IMR-90 (cell line): ENCODE results near the gene CEMIP2. TPM values are rescaled to one million over a fixed set of nuclear protein-coding genes. Genes with fewer than 3 reads are reported as not detected.

Experiments
- ATAC-seq: fragments of 200-7000 bp; cut with Tn5 transposase; 2 replicates; pipeline ENCODE4 v1.9.1; 2020; ENCODE audit warnings: low read depth, mild to moderate bottlenecking, moderate library complexity
- BruUV-seq: library from RNA; stranded (reverse); fragments of 400-500 nt; replicated peaks from 2 replicates; lab custom pipeline; 2021; lab: Mats Ljungman, UMichigan
- CTCF ChIA-PET: fragments of 300-600 bp; formaldehyde crosslinking; extraction: SDS; loops from one replicate; lab custom pipeline; 2021; ENCODE audit warnings: antibody characterized with exemption; lab: Yijun Ruan, JAX
- POLR2A ChIA-PET: fragments of 300-600 bp; sonication (Branson Sonifier 250); formaldehyde crosslinking; loops from one replicate; lab custom pipeline; 2022; ENCODE audit warnings: antibody characterized with exemption; ENCODE audit not compliant: unreplicated experiment; lab: Charles Lee
- DNase-seq: peaks from one replicate; pipeline ENCODE4 v3.0.0; 2013
- H2AFZ ChIP-seq: replicated peaks from 2 replicates; pipeline ENCODE3; 2013; ENCODE audit warnings: low read length, mild to moderate bottlenecking; ENCODE audit not compliant: poor library complexity
- H2AK5ac ChIP-seq: 2 replicates; pipeline ENCODE4 v1.6.1; 2013; ENCODE audit warnings: low read depth, low read length, inconsistent platforms
- H2AK9ac ChIP-seq: replicated peaks from 2 replicates; pipeline ENCODE3; 2013; ENCODE audit warnings: mild to moderate bottlenecking, low read depth, low read length, moderate library complexity; ENCODE audit not compliant: poor library complexity
- H2BK120ac ChIP-seq: 2 replicates; pipeline ENCODE4 v1.6.1; 2013; ENCODE audit warnings: low read depth, low read length, inconsistent platforms
- H2BK15ac ChIP-seq: 3 replicates; pipeline ENCODE4 v1.6.1; 2013; ENCODE audit warnings: low read depth, low read length, inconsistent platforms
- H2BK20ac ChIP-seq: 2 replicates; pipeline ENCODE4 v1.6.1; 2013; ENCODE audit warnings: low read depth, mild to moderate bottlenecking, inconsistent platforms, low read length, moderate library complexity
- H2BK5ac ChIP-seq: 2 replicates; pipeline ENCODE4 v1.6.1; 2013; ENCODE audit warnings: mild to moderate bottlenecking, low read depth, low read length, inconsistent platforms; ENCODE audit not compliant: poor library complexity, severe bottlenecking
- H3K14ac ChIP-seq: replicated peaks from 2 replicates; pipeline ENCODE4 v1.6.1; 2013; ENCODE audit warnings: low read depth, low read length, inconsistent platforms
- H3K18ac ChIP-seq: 2 replicates; pipeline ENCODE4 v1.6.1; 2013; ENCODE audit warnings: low read depth, low read length, control low read depth
- H3K23ac ChIP-seq: 2 replicates; pipeline ENCODE4 v1.6.1; 2013; ENCODE audit warnings: low read depth, low read length, inconsistent platforms
- H3K27ac ChIP-seq: 2 replicates; pipeline ENCODE4 v1.5.1; 2013; ENCODE audit warnings: mild to moderate bottlenecking, control low read depth, low read length; ENCODE audit not compliant: insufficient read depth
- H3K27me3 ChIP-seq: 2 replicates; pipeline ENCODE4 v1.6.1; 2013; ENCODE audit warnings: low read length; ENCODE audit not compliant: control insufficient read depth, insufficient read depth
- H3K36me3 ChIP-seq: 2 replicates; pipeline ENCODE4 v1.6.1; 2013; ENCODE audit warnings: low read length, mixed read lengths; ENCODE audit not compliant: control insufficient read depth, insufficient read depth
- H3K4ac ChIP-seq: 2 replicates; pipeline ENCODE4 v1.6.1; 2013; ENCODE audit warnings: low read depth, low read length, inconsistent platforms
- H3K4me1 ChIP-seq: 2 replicates; pipeline ENCODE4 v1.6.1; 2013; ENCODE audit warnings: low read length, mixed read lengths; ENCODE audit not compliant: control insufficient read depth, insufficient read depth
- H3K4me2 ChIP-seq: 2 replicates; pipeline ENCODE4 v1.6.1; 2013; ENCODE audit warnings: low read depth, mild to moderate bottlenecking, control low read depth, low read length, moderate library complexity
- H3K4me3 ChIP-seq: 2 replicates; pipeline ENCODE4 v1.5.1; 2013; ENCODE audit warnings: low read depth, mild to moderate bottlenecking, control low read depth, low read length, moderate library complexity; ENCODE audit not compliant: insufficient read depth
- H3K56ac ChIP-seq: 2 replicates; pipeline ENCODE4 v1.6.1; 2013; ENCODE audit warnings: low read length, inconsistent platforms; ENCODE audit not compliant: insufficient read depth; ENCODE audit errors: extremely low read depth
- H3K79me1 ChIP-seq, 2 experiments: 2 replicates each; pipeline ENCODE4 v1.6.1; 2013; ENCODE audit warnings: low read length in 2 of 2, inconsistent platforms in 1 of 2, low read depth in 1 of 2
- H3K9ac ChIP-seq: 2 replicates; pipeline ENCODE4 v1.6.1; 2013; ENCODE audit warnings: low read depth, low read length, control low read depth
- H3K9me1 ChIP-seq: 2 replicates; pipeline ENCODE4 v1.6.1; 2013; ENCODE audit warnings: low read length, inconsistent platforms; ENCODE audit not compliant: insufficient read depth
- H3K9me3 ChIP-seq: 2 replicates; pipeline ENCODE4 v1.6.1; 2013; ENCODE audit warnings: low read length; ENCODE audit not compliant: control insufficient read depth, insufficient read depth
- H4K20me1 ChIP-seq: 2 replicates; pipeline ENCODE4 v1.6.1; 2013; ENCODE audit warnings: low read length, inconsistent platforms; ENCODE audit not compliant: insufficient read depth
- H4K5ac ChIP-seq: 2 replicates; pipeline ENCODE4 v1.6.1; 2013; ENCODE audit warnings: mild to moderate bottlenecking, low read depth, low read length, control low read depth
- H4K8ac ChIP-seq, 2 experiments: 2 replicates each; pipeline ENCODE4 v1.6.1; 2013; ENCODE audit warnings: low read depth in 2 of 2, low read length in 2 of 2, control low read depth in 1 of 2, inconsistent platforms in 1 of 2
- H4K91ac ChIP-seq: 2 replicates; pipeline ENCODE4 v1.6.1; 2013; ENCODE audit warnings: low read depth, low read length, inconsistent platforms; ENCODE audit not compliant: insufficient read depth
- BHLHE40 ChIP-seq: fragments of 150-350 bp; IDR thresholded peaks from 2 replicates; pipeline ENCODE4 v1.6.1; 2016; ENCODE audit warnings: mild to moderate bottlenecking, low read depth, low read length
- CHD1 ChIP-seq: IDR thresholded peaks from 2 replicates; pipeline ENCODE4 v1.6.1; 2012; ENCODE audit warnings: low read depth, low read length, improper control_type of control experiment
- FOS ChIP-seq: fragments of 150-350 bp; IDR thresholded peaks from 2 replicates; pipeline ENCODE4 v1.6.1; 2016; ENCODE audit warnings: low read depth, low read length
- NFE2L2 ChIP-seq: fragments of 150-350 bp; IDR thresholded peaks from 2 replicates; pipeline ENCODE4 v1.6.1; 2016; ENCODE audit warnings: low read depth, mild to moderate bottlenecking, low read length
- RCOR1 ChIP-seq: IDR thresholded peaks from 2 replicates; pipeline ENCODE4 v1.6.1; 2012; ENCODE audit warnings: mild to moderate bottlenecking, low read length, improper control_type of control experiment; ENCODE audit not compliant: insufficient replicate concordance
- WGBS, 2 experiments: methylation state at CpG; one replicate each; pipeline versions ENCODE4 v1.1.5 to v1.1.7; 2013; ENCODE audit warnings: missing lambda C conversion rate in 2 of 2; ENCODE audit not compliant: insufficient read length in 1 of 2; ENCODE audit errors: extremely low coverage in 2 of 2; 5-methylcytosine and 5-hydroxymethylcytosine counted together
- dilution Hi-C: fragments of 300-500 bp; cut with HindIII; formaldehyde crosslinking; loops from one replicate; pipeline ENCODE4 v1.14.3; 2018; ENCODE audit warnings: low sequenced_read_pairs; ENCODE audit not compliant: unreplicated experiment
- in situ Hi-C: fragments of 300-500 bp; cut with MboI; formaldehyde crosslinking; loops from 3 replicates; pipeline ENCODE4 v1.14.3; 2019; ENCODE audit warnings: low sequenced_read_pairs, inconsistent platforms, mixed read lengths
- intact Hi-C: fragments of 100-400 bp; cut with micrococcal nuclease; formaldehyde crosslinking; loops from 2 replicates; pipeline ENCODE4 v1.10.0; 2022
- polyA plus RNA-seq, 3 experiments: library from polyadenylated mRNA; depleted of rRNA; stranded (reverse); fragments of >200 nt; gene quantifications; 2 replicates each; pipeline ENCODE4 v1.2.3, GENCODE V29; 2012; ENCODE audit warnings: low replicate concordance in 1 of 3
- total RNA-seq: library from RNA; depleted of rRNA; stranded (reverse); fragments of >200 nt; gene quantifications from 2 replicates; pipeline ENCODE4 v1.2.3, GENCODE V29; 2012
- TF ChIP-seq, protein P1 (sequence below): fragments of 150-350 bp; IDR thresholded peaks from 2 replicates; pipeline ENCODE4 v1.6.1; 2017; ENCODE audit warnings: mild to moderate bottlenecking, antibody characterized with exemption, low read length, low read depth
- TF ChIP-seq, protein P2 (sequence below): fragments of 150-350 bp; IDR thresholded peaks from 2 replicates; pipeline ENCODE4 v1.6.1; 2016; ENCODE audit warnings: low read depth, mild to moderate bottlenecking, low read length, moderate library complexity, borderline replicate concordance

The CEMIP2 gene
- total and polyA plus RNA-seq, 2 of the 4 experiments (the other 2 are of a cell fraction): 65.2 to 67.4 TPM

DNA sequence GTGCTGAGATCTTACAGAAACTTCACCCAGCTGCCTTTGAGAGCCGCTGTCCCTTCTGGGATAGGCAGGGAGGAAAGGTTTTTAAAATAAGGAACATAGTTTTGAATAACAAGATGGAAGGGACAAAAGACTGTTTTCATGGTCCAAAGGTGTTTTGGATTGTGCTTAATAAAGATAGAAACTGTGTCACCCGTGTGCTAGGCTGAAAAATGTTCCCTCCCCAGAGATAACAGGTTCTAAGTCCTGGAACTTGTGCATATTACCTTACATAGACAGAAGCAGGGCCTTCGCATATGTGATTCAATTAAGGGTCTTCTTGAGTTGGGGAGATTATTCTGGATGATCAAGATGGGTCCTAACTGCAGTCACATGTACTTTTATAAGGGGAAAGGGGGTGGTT is 1.9 kb upstream of the CEMIP2 start:
- ChIA-PET CTCF (interaction anchor here (0.7 to 1.0 kb wide), 2 partner anchors 166 to 198 kb away, joined by 3 read pairs; no protein-coding TSS in a partner anchor), POLR2A (no interaction called here)
- Histone ChIP-seq H4K5ac (no peak overlapping the region), H2AK9ac (no peak overlapping the region), H3K14ac (no peak overlapping the region), H3K27ac (no peak overlapping the region), H2BK5ac (no peak overlapping the region), H3K4ac (no peak overlapping the region), H3K18ac (no peak overlapping the region), H2AK5ac (no peak overlapping the region), H3K9me1 (peaks cover 5% of the 10 kb centered on the region), H2BK120ac (no peak overlapping the region), H2BK20ac (no peak overlapping the region), H3K4me2 (no peak overlapping the region), H2AFZ (no peak overlapping the region), H4K20me1 (peaks cover 23% of the 10 kb centered on the region), H3K27me3 (0 out of 2 replicates have a peak, but pooled peaks cover 1% of the 10 kb centered on the region), H3K9ac (no peak overlapping the region), H4K91ac (no peak overlapping the region), H3K36me3 (no peaks in the 10 kb centered on the region), H4K8ac (no peak overlapping the region), H3K9me3 (no peaks in the 10 kb centered on the region), H3K4me3 (no peak overlapping the region), H3K79me1 (peaks cover 0 to 25% of the 10 kb centered on the region in 2 experiments; a peak in 2 of 4 replicates), H3K4me1 (peaks cover 6% of the 10 kb centered on the region; the same call in 1 of the 2 replicates), H3K56ac (no peak overlapping the region), H2BK15ac (no peak overlapping the region), H3K23ac (no peak overlapping the region; the same call in 1 of the 2 replicates)
- dilution Hi-C loops: no loop called here
- in situ Hi-C loops: loop anchor here (10.0 kb wide), 1 partner anchor 165 kb away; no protein-coding TSS in a partner anchor
- no CpG with 5 or more reads among the region's 3 CpGs for WGBS, 2 experiments
- no TSS peak for BruUV-seq
- intact Hi-C loops: no loop called here
- ATAC-seq (no peak), DNase-seq (no peak)
- TF ChIP-seq CHD1 (no peak), FOS (no peak), NFE2L2 (no peak), RCOR1 (no peak), BHLHE40 (no peak)
- TF ChIP-seq, protein P1, sequence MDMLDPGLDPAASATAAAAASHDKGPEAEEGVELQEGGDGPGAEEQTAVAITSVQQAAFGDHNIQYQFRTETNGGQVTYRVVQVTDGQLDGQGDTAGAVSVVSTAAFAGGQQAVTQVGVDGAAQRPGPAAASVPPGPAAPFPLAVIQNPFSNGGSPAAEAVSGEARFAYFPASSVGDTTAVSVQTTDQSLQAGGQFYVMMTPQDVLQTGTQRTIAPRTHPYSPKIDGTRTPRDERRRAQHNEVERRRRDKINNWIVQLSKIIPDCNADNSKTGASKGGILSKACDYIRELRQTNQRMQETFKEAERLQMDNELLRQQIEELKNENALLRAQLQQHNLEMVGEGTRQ: no peak
- TF ChIP-seq, protein P2, sequence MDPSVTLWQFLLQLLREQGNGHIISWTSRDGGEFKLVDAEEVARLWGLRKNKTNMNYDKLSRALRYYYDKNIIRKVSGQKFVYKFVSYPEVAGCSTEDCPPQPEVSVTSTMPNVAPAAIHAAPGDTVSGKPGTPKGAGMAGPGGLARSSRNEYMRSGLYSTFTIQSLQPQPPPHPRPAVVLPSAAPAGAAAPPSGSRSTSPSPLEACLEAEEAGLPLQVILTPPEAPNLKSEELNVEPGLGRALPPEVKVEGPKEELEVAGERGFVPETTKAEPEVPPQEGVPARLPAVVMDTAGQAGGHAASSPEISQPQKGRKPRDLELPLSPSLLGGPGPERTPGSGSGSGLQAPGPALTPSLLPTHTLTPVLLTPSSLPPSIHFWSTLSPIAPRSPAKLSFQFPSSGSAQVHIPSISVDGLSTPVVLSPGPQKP: no peak
